HG02623 (cell line): ENCODE data around the gene SIGLEC5.
A peak's percentile ranks its signal among the peaks of the same experiment; 100 is the strongest.

ENCODE experiments used
- ATAC-seq: cut with Tn5 transposase; IDR thresholded peaks from one replicate; pipeline ENCODE4 v1.9.1; 2021; ENCODE audit warnings: moderate library complexity; ENCODE audit not compliant: unreplicated experiment

The SIGLEC5 gene

DNA sequence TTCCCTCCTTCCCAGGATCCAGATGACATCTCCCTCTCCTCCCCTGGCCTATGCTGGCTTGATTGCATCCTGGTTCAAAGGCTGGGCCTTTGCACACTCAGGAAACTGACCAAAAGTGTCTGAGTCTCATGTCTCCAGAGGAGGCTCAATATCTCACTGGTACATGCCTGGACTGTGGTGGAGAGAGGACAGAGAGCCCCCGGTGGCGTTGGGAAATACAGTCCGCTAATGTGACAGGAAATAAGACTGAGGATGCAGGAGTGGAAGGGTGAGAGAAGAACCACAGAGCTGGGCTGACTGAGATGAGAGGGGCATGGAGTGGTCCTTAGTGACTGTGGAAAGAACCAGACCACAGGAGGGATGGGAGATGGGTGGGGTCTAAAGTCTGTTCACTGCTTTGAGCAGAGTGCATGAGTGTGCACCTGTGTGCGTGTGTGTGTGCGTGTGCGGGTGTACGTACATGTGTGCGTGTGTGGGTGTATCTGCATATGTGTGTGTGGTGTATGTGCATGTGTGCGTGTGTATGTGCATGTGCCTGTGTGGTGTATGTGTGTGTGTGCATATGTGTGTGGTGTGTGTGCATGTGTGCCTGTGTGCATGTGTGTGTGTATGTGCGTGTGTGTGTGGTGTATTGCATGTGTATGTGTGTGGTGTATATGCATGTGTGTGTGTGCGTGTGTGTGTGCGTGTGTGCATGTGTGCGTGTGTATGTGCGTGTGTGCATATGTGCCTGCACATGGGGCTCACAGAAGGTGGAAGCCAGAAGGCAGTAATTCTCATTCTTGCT, 1.9 kb downstream of the SIGLEC5 start:
- ATAC-seq: no peak

DNA sequence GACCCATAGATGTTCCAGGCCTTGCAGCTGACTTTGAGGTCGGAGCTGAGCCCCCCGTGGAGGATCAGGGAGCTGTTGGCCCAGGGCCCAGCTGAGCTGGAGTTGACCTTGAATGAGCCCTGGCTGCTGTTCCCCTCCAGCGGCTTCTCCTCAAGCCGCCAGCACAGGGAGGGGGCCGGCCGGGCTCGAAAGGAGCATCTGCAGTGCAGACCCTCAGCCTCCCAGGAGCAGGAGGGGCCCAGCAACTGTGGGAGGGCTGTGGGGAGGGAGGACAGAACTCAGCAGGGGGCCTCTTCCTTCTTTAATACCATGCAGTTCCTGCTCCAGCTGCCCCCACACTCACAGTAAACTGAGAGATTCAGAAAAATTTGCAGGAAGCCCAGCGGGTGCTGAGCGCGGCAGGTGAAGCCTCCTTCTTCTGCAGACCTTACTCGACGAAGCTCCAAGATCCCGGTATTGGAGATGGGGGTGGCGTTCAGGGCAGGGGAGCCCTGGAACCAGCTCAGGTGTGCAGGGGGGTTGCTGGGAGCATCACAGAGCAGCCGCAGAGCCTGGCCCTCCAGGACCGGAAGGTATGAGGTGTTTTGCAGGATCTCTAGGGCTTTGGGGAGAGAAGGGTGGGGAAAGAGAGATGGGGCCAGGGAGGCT, 2.6 kb downstream of the SIGLEC5 start:
- no peak for ATAC-seq

DNA sequence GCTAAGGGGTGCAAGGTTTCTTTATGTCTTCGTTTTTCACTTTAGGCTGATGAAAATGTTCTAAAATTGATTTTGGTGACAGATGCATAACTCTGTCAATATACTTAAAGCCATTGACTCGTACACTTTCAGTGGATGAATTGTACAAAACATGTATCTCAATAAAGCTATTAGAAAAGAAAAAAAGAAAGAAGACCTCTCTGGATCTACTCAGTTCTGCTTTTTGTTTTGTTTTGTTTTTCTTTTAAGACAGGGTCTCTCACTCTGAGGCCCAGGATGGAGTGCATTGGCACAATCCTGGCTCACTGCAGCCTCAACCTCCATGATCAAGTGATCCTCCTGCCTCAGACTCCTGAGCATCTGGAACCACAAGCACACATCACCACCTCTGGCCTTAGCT, 3.5 kb downstream of the SIGLEC5 start:
- ATAC-seq: no peak

DNA sequence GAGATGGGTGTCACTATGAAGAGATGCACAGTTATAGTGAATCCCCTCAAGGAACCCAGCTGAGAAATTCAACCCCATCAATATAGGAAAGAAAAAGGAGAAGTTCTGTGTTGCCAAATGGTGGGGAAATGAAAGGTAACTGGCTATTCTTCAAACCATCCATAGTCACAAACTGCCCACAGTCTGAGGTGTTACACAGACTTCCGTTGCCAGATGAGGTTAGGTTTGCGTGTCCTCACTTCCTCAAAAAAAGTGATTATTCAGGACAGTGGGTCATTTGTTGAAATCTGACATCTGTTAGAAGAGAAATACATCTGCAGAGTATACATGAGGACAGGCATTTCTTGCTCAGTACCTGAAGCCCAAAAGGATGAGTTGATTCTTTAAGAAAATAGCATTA, 9.0 kb downstream of the SIGLEC5 start:
- no peak for ATAC-seq

DNA sequence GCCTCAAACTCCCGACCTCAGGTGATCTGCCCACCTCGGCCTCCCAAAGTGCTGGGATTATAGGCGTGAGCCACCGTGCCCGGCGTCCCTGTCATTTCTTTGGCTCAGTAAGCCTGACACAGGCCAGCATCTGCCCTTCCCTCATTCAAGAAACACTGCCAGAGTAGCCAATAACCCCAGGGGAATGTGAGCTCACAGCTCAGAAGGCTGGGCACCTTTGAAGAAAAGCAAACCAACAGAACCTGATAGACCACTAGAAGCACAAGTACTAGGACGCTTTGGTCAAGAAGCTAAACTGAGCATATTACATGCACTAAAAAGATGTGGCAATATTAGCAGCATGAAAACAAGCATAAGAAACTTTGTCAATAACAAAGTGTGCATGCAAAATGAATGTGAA, 14.2 kb downstream of the SIGLEC5 start:
- no peak for ATAC-seq

DNA sequence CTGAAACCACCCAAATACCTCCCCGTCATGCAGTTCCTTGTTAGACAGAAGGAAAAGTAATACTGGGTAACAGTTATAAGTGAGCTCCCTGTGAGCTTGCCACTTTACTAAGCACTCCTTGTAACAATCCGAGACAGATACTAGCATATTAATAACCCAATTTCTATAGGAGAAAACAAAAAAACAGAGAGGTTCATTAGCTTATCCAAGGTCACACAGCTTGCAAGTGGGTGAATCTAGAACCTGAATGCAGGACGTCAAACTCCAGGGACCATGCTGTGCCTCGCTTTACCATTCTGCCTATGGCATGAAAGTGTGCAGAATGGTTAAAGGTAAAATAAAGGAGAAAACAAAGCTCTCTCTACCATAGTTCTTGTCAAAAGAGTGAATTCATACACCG, 15.4 kb downstream of the SIGLEC5 start:
- no peak for ATAC-seq

DNA sequence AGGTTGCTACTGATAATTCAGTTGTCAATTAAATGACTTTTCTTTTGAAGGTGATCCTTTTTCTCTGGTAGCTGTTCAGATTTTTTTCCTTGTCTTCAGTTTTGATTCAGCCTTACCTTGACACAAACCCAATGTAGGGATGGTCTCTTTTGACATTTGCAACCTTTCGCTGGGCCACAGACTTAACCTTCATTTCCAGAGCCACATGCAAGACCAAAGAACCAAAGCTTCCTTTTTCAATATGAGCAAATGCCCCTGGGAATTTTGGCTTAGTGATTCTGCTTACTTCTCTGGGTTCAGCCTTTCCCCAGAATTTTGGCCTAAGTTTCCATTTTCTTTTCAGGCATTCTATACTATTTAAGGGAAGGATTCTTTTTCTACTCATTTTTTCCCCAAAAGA, 19.6 kb downstream of the SIGLEC5 start:
- ATAC-seq: no peak

DNA sequence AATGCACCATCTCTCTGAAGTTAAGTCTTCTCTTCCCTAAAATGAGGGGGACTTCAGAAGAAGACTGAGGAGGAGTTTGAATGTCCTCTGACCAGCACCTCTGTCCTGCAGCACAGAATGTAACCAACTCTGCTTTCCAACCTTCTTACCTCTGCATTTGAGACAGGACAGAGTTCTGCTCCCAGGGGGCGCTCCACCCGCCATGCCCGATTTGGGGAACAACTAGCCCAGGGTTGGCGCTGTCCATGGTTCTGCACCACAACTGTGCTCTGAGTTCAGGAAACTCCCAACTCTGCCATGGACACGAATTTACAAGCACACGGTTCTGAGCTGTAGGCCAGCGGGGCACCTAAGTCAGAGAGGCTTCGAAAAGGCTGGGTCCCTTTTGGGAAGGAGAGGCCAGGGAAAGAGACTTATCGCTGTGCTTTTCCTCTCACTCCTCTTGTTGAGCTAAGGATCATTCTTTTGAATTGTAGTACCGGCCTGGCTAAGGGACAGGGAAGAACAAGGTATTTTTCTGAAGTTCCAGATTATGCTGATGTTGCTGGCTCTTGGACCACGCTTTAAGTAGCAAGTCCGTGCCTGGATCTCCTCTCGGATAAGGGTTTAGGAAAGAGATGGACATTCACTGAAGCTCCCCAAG, 22.2 kb downstream of the SIGLEC5 start:
- no peak for ATAC-seq

DNA sequence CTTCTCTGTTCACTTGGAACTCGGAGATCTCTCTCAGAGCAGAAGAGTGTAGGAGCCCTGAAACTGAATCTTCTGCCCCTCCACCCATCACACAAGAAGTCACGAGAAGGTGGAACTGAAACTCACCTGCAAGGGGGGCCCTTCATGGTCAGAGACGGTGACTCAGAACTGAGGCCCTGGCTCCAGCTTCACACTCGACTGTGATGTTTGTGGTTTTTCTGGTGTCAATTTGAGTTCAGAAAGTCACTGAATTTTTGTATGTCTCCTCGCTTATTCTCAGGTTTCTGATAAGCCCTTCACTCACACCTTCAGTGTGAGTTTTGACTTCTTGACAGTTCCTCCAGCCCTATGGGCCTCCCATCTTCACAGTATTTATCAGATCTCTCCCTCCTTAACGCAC, 23.1 kb downstream of the SIGLEC5 start:
- ATAC-seq: peak; percentile 82

DNA sequence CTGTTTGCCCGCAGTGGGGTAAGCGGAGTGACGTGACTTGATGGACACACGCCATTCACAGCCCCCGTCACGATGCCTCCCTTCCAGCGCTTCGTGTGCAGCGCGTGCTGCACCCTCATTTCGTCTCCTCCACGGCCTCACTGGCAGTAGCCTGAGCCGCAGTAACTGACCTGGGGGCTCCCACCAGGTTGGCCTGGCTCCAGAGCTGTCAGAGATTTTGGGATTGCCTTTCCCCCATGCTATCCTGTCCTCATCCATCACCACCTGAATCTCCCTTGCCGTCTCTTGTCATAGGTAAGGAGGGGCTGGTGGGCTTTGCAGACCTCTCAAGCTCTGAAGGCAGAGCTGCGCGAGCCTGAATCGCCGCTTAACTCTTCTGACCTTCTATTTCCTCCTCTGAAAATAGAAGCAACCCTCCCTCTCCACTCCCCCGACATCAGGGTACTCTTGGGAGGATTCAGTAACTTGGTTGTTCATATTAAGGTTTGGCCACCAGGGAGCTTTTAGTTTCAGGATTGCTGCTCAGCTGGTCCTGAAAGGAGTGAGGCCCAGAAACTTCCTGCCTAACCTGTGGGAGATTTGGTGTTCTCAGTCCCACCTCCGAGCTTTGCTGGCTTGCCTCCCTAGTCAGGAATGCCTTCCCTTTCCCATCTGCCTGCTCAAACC, 27.9 kb downstream of the SIGLEC5 start:
- no peak for ATAC-seq

DNA sequence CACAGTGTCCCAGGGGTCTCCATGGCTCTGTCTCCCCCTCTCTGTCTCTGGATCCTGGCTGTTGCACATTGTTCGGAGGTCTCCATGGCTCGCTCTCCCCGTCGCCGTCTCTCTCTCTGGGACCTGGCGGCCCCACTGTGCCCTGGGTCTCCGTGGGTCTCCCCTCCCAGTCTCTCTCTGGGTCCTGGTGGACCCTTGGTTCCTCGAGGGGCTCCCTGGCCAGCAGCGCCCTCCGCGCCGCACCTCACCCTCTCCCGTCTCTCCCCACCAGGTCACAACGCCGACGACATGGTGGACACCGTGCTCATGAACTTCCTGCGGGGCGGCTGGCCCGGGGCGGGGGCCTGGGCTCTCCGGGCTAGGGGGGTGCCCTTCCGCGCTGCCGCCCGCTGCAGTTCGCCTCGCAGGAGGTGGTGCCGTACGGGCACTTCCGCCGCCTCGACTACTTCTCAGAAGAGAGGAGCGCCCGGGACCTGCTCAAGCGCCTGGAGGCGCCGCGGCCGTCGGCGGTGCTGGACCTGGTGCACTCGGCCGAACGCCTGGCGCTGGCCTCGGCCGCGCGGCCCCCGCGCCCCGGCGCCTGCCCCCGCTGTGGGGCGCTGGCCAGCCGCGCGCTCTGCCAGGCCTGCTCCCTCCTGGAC, 29.1 kb downstream of the SIGLEC5 start:
- no peak for ATAC-seq

DNA sequence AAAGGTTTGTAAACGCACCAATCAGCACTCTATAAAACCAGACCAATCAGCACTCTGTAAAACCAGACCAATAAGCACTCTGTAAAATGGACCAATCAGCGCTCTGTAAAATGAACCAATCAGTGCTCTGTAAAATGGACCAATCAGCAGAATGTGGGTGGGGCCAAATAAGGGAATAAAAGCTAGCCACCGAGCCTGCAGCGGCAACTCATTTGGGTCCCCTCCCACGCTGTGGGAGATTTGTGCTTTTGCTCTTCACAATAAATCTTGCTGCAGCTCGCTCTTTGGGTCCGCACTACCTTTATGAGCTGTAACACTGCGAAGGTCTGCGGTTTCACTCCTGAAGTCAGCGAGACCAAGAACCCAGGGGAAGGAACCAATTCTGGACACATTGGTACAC, 31.1 kb downstream of the SIGLEC5 start:
- no peak for ATAC-seq

DNA sequence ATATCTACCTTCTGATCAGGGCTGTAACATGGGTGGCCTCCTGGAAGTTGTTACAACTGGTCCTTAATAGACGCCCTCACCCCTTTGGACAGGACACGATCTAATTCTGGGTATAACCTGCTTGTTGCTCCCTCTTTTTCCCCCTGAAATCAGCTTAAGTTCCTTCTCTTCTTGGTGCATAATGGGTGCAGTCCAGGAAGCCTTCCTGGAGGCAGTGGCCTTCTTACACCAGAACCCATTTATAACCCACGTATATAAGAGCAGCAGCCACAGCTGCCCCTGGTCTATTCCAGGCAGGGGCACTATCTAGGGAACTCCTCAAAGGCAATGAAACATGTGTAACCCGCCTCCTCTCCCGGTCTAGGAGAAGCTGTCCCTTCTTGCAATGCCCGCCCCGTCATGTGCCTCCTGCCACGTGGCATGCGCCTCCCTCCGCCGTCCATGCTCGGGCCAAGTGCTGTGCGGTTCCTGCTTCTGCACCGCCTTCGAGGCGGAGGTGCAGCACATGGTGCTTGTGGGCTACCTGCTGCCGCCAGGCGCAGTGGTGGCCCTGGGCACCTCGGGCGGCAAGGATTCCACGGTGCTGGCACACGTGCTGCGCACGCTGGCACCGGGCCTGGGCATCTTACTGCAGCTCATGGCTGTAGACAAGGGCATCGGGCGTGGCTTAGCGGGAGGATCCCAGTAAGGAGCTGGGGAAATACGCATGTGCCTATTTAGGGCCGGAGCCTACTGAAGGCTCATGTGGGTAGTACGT, 31.9 kb downstream of the SIGLEC5 start:
- no peak for ATAC-seq

DNA sequence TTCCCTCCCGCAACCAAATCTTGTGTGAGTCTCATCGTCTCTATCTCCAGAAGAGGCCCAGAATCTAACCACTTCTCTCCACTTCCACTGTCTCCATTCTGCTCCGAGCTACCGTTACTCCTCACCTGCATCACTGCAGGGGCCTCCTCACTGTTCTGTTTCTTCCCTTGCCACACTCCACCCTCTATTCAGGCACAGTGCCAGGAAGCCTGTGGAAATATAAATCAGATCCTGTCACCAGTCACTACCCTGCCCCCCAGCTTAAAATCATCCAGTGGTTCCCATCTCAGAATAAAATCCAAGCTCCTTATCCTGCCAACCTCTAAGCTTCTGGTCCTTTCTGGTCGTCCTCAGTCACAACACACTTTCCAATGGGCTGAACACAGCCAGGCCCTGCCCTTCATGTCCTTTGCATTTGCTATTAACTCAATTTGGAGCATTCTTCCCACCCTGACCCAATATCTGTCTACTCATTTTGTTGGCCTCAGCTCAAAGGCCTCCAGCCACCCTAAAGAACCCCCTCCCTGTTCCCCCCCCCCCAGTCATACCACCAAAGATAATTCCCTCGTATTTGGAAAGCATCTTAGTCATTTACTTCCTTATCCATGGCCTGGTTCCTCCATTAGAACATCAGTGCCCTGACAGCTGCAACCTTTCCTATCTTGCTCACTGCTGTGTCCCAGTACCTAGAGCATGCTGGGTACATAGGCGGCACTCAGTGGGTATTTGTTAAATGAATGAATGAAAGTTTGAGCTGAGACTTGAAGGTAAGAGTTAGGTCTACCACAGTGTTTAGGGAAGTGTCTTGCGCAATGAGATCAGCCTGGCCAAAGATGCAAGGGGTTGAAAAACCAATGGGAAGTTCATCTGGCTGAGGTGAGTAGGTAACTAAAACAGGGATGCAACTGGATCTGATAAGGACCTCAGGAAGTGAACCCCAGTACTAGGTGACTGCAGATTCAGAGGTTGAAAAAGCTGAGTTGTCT, 34.7 kb downstream of the SIGLEC5 start:
- ATAC-seq: no peak

DNA sequence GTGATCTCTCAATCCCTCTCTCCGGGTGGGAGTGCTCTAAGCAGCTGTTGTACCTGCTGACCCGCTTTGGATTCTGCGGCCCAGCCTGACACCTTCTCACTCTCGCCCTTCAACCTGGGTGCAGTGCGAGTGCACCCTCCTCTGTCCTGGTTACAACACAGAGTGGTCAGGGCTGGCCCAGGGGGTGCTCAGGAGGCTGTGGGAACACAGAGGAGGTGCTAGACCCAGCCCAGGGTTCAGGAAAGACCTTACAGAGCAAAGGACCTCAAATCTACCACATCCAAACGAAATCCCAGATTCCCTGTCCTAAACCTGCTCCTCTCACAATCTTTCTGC, 35.5 kb downstream of the SIGLEC5 start:
- peak; percentile 7 for ATAC-seq

DNA sequence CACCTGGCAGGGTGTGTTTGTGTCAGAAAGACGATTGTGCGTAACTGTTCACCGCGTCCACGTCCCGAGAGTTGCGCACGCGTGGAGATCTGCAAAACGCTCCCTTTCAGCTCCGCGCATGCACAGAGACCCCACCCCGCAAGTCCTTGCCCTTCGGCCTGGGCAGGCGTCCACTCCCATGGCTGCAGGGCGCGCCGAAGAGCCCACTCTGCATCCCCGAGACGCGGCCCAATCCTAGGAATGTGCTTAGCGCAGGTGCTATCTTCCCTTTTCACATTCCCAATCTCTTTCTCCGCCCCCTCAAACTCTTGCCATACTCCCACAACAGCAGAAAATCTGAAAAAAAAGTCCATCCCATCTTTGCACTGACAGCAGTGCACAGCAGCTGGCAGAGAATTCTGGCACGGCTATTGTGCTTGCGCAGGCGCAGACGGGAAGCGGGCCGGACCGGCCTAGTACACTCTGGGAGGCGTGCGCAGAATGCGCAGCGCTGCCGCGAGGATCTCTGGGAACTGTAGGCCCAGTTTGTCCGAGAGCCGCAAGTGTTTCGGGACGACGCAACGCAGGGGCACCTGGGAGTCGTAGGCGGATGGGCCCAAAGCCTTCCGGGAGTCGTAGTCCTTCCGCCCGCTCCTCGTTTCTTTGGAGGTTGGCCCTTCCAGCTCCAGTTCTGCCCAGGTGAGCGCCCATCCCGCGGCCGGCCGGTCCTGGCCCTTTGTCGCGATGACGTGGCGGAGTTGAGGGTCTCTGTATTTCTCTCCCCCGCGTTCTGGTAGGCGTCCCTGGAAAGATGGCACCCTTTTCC, 36.0 kb downstream of the SIGLEC5 start:
- peak; percentile 97 for ATAC-seq

DNA sequence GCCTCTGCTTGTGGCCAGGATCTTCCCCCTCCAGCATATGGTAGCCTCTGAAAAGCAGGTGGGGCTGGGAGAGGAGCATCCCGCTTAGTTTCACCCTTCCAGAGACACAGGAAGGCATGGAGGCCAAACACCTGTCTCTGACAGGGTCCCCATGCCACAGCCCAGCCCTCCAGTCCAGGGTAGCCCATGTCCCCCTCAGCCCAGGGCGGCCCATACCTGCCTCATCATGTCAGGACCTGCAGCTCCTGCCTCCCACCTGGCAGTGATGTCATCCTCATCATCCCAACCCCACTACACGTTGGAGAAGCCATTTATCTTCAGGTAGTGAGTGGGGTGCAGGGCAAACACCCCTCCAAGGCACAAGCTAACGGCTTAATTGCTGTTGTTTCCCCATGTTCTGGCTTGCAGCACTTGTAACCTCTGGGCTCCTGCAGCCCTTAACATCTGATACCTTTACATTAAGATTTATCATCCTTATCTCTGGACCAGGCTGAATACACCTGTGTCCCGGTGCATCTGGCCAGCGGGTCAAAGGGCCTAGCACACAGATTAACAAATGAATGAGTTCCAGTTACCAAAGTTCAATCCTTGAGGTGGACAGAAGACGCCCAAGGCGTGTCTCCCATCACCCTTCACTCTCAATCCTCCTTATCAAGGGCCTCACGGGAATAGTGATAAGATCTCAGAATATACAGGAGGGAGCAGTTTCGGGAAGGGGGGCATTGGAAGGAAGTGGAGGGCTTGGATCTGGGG, 36.9 kb downstream of the SIGLEC5 start:
- no peak for ATAC-seq

DNA sequence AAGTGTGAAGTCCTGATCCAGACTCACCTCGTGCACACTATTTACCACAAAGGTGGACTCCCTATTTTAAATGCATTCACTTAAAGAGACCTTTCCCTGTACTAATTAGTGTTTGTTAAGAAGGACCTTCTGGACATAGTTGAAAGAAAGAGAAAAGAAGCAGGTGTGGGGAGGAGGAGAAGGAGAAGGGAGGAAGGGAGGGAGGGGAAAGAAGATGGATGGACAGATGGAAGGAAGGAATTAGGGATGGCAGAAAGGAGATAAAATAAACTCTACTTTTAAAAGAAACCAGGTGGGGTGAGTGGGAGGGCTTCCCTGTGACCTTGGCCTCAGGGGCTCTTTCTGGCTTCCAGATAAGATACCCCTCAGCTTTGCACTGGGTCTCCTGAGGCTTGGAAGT, 37.7 kb downstream of the SIGLEC5 start:
- ATAC-seq: no peak
